Nucleus accumbens (tissue), 56 donors: Measurements from ENCODE around the gene PPP6R3.

Experiments
- DNase-seq, 56 donors: peaks; one replicate each; lab custom pipeline; 2025; lab: John Stamatoyannopoulos, UW

PPP6R3 gene

DNA sequence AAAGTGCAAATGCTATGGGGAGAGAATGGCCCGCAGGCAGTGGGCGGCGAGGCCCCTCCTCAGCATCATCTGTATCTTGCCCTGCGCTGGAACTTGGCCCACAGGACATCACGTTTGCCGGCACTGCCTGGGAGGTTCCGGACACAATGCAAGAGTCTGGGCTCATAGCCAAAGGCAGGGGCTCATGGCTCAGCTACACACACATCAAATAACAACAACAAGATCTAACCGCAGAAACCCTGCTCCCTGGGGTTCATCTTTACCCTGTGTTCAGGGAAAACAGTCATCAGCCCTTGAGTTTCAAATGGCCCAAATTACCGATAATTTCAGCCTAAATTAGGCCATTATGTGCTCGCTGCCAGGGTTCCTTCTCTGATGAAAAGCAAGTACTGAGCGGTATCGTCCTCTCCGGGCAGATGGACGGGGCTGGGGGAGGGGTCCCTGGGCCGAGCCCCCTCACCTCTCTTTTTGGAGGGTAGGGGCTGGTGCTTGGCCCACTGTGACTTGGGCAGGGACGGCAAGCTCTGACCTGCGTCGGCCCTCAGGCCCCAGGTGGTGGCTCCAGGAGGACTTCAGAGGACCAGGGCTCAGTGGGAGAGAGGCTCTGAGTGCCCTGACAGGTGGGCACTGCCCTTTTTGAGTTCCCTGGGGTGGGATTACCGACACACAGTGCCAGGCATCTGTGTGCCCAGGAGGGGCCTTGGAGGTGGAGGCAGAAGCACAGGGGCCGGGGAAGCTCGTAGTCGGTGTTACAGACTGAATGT, 198.8 kb downstream of the PPP6R3 start:
- peak in 14 of 56 donors; percentile 2 to 57 (median 15) for DNase-seq

DNA sequence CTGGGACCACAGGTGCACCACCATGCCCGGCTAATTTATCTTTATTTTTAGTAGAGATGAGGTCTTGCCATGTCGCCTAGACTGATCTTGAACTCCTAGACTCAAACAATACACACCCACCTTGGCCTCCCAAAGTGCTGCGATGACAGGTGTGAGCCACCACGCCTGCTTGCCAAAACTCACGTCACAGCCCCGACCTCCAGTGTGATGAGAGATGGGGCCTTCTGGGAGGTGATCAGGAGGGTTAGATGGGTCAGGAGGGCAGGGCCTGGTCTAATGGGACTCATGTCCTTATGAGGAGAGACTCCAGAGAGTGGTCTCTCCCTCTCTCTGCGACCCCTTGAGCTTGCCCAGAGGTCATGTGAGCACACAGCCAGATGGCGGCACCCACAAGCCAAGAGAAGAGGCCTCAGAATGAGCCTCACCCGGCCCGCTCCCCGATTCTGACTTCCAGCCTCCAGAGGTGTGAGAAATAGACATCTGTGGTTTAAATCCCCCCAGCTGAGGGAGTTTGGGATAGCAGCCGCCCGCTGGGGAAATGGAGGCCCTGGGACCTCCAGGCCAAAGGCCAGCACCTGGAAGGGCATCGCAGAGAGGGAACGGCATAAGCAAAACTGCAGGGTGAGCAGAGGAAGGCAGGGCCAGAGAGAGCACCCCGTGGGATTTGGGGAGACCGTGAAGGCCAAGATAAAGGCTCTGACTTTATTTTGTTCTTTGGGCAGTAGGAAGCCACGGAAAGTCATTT, 199.7 kb downstream of the PPP6R3 start:
- no peak for DNase-seq

DNA sequence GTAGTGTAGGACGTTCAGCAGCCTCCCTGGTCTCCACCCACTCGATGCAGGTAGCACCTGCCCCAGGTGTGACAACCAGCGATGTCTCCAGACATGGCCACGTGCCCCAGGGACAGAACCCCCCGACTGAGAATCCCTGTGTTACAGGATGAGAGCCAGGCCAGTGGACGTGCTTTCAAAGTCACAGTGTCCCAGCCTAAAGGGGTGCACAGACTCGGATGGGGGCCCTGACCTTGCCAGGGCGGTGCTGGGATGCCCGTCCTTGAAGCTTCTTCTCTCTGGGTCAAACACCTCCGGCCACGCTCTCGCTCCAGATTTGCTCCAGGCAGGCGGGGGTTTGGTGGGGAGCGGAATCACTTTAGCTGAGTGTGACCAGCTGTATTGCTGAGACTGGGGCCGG, 200.5 kb downstream of the PPP6R3 start:
- no peak for DNase-seq

DNA sequence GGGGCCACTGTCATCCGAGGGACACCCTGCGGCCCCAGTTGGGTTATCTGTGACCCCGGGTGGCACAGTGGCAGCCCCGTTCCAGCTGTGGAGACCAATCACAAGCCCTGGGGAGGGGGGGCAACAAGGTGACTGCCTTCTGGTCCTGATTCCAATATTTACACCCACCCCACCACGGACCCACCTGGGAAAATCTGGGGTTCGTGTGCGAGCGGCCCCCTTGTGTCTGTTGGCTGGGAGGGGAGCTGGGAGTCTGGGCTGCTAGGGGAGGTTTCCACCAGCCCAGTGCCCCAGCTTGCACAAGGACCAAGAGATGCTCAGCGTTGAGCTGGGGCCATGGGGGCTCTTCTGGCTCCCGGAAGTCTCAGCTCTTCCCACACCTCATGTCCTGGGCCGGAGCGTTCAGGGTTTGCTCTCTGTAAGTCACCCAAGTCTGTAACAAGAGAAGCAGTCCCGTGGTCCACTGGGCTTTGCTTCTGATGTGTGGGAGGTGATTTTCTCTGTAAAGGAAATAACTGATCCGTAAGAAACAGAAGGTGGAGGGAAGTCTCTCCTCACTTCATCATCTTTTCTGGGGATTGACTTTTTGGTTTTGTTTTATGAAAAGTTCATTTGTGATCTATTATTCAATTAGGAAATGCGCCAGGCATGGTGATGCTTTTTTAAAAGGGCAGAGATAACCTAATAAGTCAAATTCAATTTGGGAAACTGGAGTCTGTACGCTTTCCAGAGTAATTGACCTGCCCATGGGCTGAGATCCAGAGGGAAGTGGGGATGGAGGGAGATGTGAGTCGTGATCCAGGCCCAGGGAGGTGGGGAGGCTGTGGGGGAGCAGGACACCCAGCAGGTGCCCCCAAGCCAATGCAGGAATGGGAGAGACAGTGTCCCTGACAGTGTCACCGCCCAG, 201.4 kb downstream of the PPP6R3 start:
- DNase-seq, result no peak

DNA sequence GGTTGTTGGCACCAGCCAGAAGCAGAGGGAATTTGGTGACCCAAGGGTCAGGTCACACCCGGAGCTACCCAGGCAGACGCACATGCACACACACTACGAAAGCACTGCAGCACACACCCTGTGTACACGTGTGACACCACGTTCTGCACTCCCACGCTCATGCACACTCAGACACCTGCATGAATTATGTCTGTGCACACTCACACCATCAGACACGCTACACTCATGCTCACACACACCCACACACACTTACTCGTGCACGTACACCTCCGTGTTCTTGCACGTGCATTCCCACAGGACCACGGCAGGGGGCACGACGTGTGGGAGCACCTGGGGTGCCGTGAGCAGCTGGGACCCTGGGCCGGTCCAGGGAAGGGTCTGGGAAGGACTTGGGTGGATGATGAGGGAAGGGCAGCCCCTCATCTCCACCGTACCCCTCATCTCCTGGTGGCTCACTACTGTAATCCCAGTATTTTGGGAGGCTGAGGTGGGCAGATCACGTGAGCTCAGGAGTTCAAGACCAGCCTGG, 203.0 kb downstream of the PPP6R3 start:
- DNase-seq, result no peak

DNA sequence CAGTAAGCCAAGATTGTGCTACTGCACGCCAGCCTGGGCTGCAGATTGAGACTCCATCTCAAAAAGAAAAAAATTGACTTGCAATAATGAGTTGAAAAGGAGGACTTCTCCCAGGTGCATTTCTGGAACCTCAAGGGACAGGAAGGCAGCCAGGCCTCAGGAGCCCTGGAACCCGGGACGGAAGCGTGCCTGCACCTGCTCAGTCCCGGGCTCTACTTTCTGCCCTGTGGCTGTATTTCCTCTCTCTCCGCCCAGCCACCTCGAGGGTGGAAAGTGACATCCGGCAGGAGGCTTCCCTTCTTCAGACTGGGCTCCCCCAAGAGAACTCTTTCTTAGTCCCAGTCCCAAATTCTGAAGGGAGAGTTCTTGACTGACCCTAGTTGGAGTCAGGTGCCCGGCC, 203.6 kb downstream of the PPP6R3 start:
- DNase-seq, result no peak

DNA sequence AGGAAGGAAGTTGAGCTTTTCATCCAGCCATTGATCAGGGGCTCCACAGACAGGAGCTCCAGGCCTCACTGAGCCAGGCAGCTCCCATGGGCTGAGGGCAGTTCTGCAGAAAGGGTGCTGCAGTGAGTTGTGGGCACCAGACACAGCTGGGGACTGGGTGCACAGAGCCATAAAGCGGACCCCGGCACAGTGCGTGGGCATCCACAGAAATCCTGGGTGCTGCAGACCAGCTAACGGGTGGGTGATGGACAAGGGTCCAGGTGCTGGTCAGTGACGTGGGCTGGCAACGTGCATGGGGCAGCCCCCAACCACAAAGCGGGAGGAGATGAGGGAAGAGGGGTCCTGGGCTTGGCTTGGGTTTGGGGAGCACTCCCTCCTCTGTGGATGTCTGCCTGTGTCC, 204.4 kb downstream of the PPP6R3 start:
- no peak for DNase-seq
